Neural crest cell (in vitro differentiated cells): ENCODE data around the gene PPCDC. TPM values are rescaled to one million over a fixed set of nuclear protein-coding genes. Genes with fewer than 3 reads are reported as not detected.

Source experiments
- DNase-seq: peaks from one replicate; pipeline ENCODE4 v3.0.0; 2021; ENCODE audit warnings: low read depth, mixed read lengths, low spot score
- H3K27ac Mint-ChIP-seq: one replicate; pipeline ENCODE4 v1.8.0; 2021; ENCODE audit warnings: mild to moderate bottlenecking, mixed read lengths; ENCODE audit not compliant: unreplicated experiment
- H3K27me3 Mint-ChIP-seq: 2 replicates; pipeline ENCODE4 v1.8.0; 2021; ENCODE audit warnings: low read depth, mild to moderate bottlenecking, mixed read lengths
- H3K36me3 Mint-ChIP-seq: 2 replicates; pipeline ENCODE4 v1.8.0; 2021; ENCODE audit warnings: low read depth, mild to moderate bottlenecking, mixed read lengths
- H3K4me1 Mint-ChIP-seq: 2 replicates; pipeline ENCODE4 v1.8.0; 2021; ENCODE audit warnings: mixed read lengths
- H3K4me3 Mint-ChIP-seq: one replicate; pipeline ENCODE4 v1.8.0; 2021; ENCODE audit warnings: mild to moderate bottlenecking, mixed read lengths
- H3K9me3 Mint-ChIP-seq: 2 replicates; pipeline ENCODE4 v1.8.0; 2021; ENCODE audit warnings: mixed read lengths
- CTCF ChIP-seq: fragments of 200-600 bp; sonication (generic); conservative IDR thresholded peaks from 2 replicates; pipeline ENCODE4 v1.5.0; 2021; ENCODE audit warnings: antibody characterized with exemption, mild to moderate bottlenecking
- long read RNA-seq: library from polyadenylated mRNA; unstranded; transcript quantifications from one replicate; pipeline ENCODE4 v2.0.0, GENCODE V29; 2020
- total RNA-seq: library from RNA; stranded (reverse); gene quantifications from 2 replicates; pipeline ENCODE4 v1.2.1, GENCODE V29; 2021

Gene PPCDC
- 16.5 and 18.1 TPM in 2 replicates for total RNA-seq
- long read RNA-seq, transcript PPCDC-201 (6 exons, 2,250 nt) = major isoform, 5 of 16 reads
- long read RNA-seq, partial matches to known transcripts = 2 of 16 reads
- long read RNA-seq, other reads (novel, unspliced or antisense) = 1 of 16 reads

- H3K36me3 Mint-ChIP-seq = no peaks in the 10 kb centered on the region
- TF ChIP-seq CTCF = no peak
- DNase-seq = peak; percentile 94
- peak within 1 kb of the TSS; percentile 96 for H3K27ac Mint-ChIP-seq
- H3K4me1 Mint-ChIP-seq = peaks cover 16% of the 10 kb centered on the region
- no peaks in the 10 kb centered on the region for H3K9me3 Mint-ChIP-seq
- peak within 1 kb of the TSS; percentile 99 for H3K4me3 Mint-ChIP-seq
- H3K27me3 Mint-ChIP-seq = no peaks in the 10 kb centered on the region
Observed at GRCh38 chr15:75023181-75023871, at the start of gene PPCDC. Gene PPCDC, plus strand, starts transcription at chr15:75023590. Its CDS starts 4,729 bp downstream, at chr15:75028319.

- Mint-ChIP-seq H3K4me3 (no peak overlapping the region), H3K27me3 (peaks cover 14% of the 10 kb centered on the region), H3K9me3 (no peaks in the 10 kb centered on the region), H3K4me1 (peaks cover 6% of the 10 kb centered on the region), H3K27ac (no peak overlapping the region), H3K36me3 (no peaks in the 10 kb centered on the region)
- no peak for TF ChIP-seq CTCF
- DNase-seq = no peak
Observed at GRCh38 chr15:74976159-74976558, 47.2 kb upstream of the PPCDC start.

- no peaks in the 10 kb centered on the region for H3K9me3 Mint-ChIP-seq
- TF ChIP-seq CTCF = no peak
- H3K27ac Mint-ChIP-seq = no peak overlapping the region
- H3K27me3 Mint-ChIP-seq = peaks cover 18% of the 10 kb centered on the region
- peaks cover 6% of the 10 kb centered on the region for H3K4me1 Mint-ChIP-seq
- no peak for DNase-seq
- H3K36me3 Mint-ChIP-seq = no peaks in the 10 kb centered on the region
- H3K4me3 Mint-ChIP-seq = no peak overlapping the region
Observed at GRCh38 chr15:74977599-74977998, 45.8 kb upstream of the PPCDC start.

- H3K36me3 Mint-ChIP-seq = no peaks in the 10 kb centered on the region
- DNase-seq = no peak
- no peak overlapping the region for H3K4me3 Mint-ChIP-seq
- no peaks in the 10 kb centered on the region for H3K9me3 Mint-ChIP-seq
- H3K27ac Mint-ChIP-seq = no peak overlapping the region
- H3K4me1 Mint-ChIP-seq = peaks cover 6% of the 10 kb centered on the region
- TF ChIP-seq CTCF = no peak
- peaks cover 13% of the 10 kb centered on the region for H3K27me3 Mint-ChIP-seq
Observed at GRCh38 chr15:74978077-74978476, 45.3 kb upstream of the PPCDC start.

- Mint-ChIP-seq H3K36me3 (no peaks in the 10 kb centered on the region), H3K4me3 (no peak overlapping the region), H3K9me3 (no peaks in the 10 kb centered on the region), H3K27ac (no peak overlapping the region), H3K27me3 (peaks cover 13% of the 10 kb centered on the region), H3K4me1 (peaks cover 6% of the 10 kb centered on the region)
- DNase-seq = no peak
- TF ChIP-seq CTCF = no peak
Observed at GRCh38 chr15:74978503-74978902, 44.9 kb upstream of the PPCDC start.
